Measurements from ENCODE around the gene ENOX1.

- TF ChIP-seq CTCF (IDR thresholded peaks at IDR 0.05) (no peak), POLR2AphosphoS5 (IDR thresholded peaks at IDR 0.05) (no peak), EP300 (IDR thresholded peaks at IDR 0.05) (no peak)
Measured at GRCh38 chr13:43251961-43252360, 534.8 kb downstream of the ENOX1 start.
